Measurements from ENCODE around the gene PAK2.

DNA sequence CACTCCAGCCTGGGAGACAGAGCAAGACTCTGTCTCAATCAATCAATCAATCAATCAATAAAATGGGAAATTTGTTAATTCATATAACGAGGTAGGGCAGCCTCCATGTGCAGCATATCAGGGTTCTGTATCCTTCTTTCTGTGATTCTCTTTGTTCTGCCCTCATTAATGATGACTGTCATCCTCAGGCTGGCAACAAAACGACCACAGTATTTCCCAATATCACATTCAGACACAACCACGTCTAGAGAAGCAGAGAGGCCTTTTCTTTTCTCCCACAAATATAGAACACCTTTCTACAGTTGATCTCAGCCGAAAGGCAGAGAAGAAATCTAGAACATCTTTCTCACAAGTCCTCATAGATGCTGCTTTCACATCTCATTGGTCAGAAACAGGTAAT is 38.9 kb upstream of the PAK2 start:
- TF ChIP-seq POLR2A (IDR thresholded peaks at IDR 0.05) (no peak), POLR2AphosphoS5 (IDR thresholded peaks at IDR 0.05) (no peak)
- TF ChIP-seq, protein P1, sequence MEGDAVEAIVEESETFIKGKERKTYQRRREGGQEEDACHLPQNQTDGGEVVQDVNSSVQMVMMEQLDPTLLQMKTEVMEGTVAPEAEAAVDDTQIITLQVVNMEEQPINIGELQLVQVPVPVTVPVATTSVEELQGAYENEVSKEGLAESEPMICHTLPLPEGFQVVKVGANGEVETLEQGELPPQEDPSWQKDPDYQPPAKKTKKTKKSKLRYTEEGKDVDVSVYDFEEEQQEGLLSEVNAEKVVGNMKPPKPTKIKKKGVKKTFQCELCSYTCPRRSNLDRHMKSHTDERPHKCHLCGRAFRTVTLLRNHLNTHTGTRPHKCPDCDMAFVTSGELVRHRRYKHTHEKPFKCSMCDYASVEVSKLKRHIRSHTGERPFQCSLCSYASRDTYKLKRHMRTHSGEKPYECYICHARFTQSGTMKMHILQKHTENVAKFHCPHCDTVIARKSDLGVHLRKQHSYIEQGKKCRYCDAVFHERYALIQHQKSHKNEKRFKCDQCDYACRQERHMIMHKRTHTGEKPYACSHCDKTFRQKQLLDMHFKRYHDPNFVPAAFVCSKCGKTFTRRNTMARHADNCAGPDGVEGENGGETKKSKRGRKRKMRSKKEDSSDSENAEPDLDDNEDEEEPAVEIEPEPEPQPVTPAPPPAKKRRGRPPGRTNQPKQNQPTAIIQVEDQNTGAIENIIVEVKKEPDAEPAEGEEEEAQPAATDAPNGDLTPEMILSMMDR (IDR thresholded peaks at IDR 0.05 in 8 of 11, conservative IDR thresholded peaks at IDR 0.05 in 3 of 11), result no peak
